Lung microvascular endothelial cell (primary cell): Measurements from ENCODE around the gene PLEKHA8. TPM values are rescaled to one million over a fixed set of nuclear protein-coding genes. Genes with fewer than 3 reads are reported as not detected.

Source experiments
- DNase-seq, 2 donors: peaks; one replicate each; pipeline versions ENCODE4 v3.0.0 to v3.0.0-alpha.2; 2010; ENCODE audit warnings: low read depth in 2 of 2
- total RNA-seq: library from RNA; depleted of rRNA; stranded (reverse); fragments of >200 nt; gene quantifications from 2 replicates; pipeline ENCODE4 v1.2.1, GENCODE V29; 2014

The PLEKHA8 gene
- total RNA-seq, 1 donor from 2014 or later = 12.3 TPM

- DNase-seq = no peak
Measured at GRCh38 chr7:30102281-30102680, 74.1 kb downstream of the PLEKHA8 start.

- no peak for DNase-seq
Measured at GRCh38 chr7:30104157-30104556, 75.9 kb downstream of the PLEKHA8 start.

- DNase-seq = no peak
Measured at GRCh38 chr7:30112103-30112713, 84.0 kb downstream of the PLEKHA8 start.

- DNase-seq = no peak
Measured at GRCh38 chr7:30113144-30113543, 84.9 kb downstream of the PLEKHA8 start.

- no peak for DNase-seq
Measured at GRCh38 chr7:30114536-30115238, 86.5 kb downstream of the PLEKHA8 start.

GRCh38 chr7:30115709-30116297 is 87.6 kb downstream of the PLEKHA8 start:
- DNase-seq = no peak

GRCh38 chr7:30116771-30117170 is 88.6 kb downstream of the PLEKHA8 start:
- no peak for DNase-seq

- DNase-seq = no peak
Measured at GRCh38 chr7:30117896-30118295, 89.7 kb downstream of the PLEKHA8 start.

GRCh38 chr7:30119890-30120577 is 91.8 kb downstream of the PLEKHA8 start:
- DNase-seq = no peak

- DNase-seq = no peak
Measured at GRCh38 chr7:30133736-30134610, 105.8 kb downstream of the PLEKHA8 start.

- DNase-seq = peak; percentile 83 to 91
Measured at GRCh38 chr7:30134611-30135300, 106.5 kb downstream of the PLEKHA8 start, which contains the start of gene MTURN. Gene MTURN, plus strand, starts transcription at chr7:30134986. Its CDS starts 151 bp downstream, at chr7:30135137.

- DNase-seq = peak; percentile 63 to 67
Measured at GRCh38 chr7:30135301-30136116, 107.3 kb downstream of the PLEKHA8 start.

- peak in 1 of 2 donors; percentile 18 for DNase-seq
Measured at GRCh38 chr7:30136117-30136731, 108.0 kb downstream of the PLEKHA8 start.

GRCh38 chr7:30136743-30137485 is 108.7 kb downstream of the PLEKHA8 start:
- no peak for DNase-seq

- DNase-seq = peak in 1 of 2 donors; percentile 56
Measured at GRCh38 chr7:30139836-30140384, 111.7 kb downstream of the PLEKHA8 start.

- peak in 1 of 2 donors; percentile 82 for DNase-seq
Measured at GRCh38 chr7:30140456-30140855, 112.2 kb downstream of the PLEKHA8 start.

- peak; percentile 56 to 92 for DNase-seq
Measured at GRCh38 chr7:30142710-30143109, 114.5 kb downstream of the PLEKHA8 start.

- peak; percentile 40 to 62 for DNase-seq
Measured at GRCh38 chr7:30143748-30144251, 115.6 kb downstream of the PLEKHA8 start.
